IPS-18a (cell line): ENCODE data around the gene C3orf18.

ENCODE experiments used
- H3K27ac ChIP-seq: one replicate; pipeline ENCODE4 v1.5.1; 2013; ENCODE audit warnings: low read length
- H3K27me3 ChIP-seq: one replicate; pipeline ENCODE4 v1.6.1; 2013; ENCODE audit warnings: mild to moderate bottlenecking, low read length; ENCODE audit not compliant: control insufficient read depth, insufficient read depth
- H3K36me3 ChIP-seq: one replicate; pipeline ENCODE4 v1.6.1; 2013; ENCODE audit warnings: low read depth, low read length; ENCODE audit not compliant: control insufficient read depth
- H3K4me1 ChIP-seq: one replicate; pipeline ENCODE4 v1.6.1; 2013; ENCODE audit warnings: low read depth, low read length; ENCODE audit not compliant: control insufficient read depth
- H3K4me3 ChIP-seq: one replicate; pipeline ENCODE4 v1.5.1; 2013; ENCODE audit warnings: low read length
- H3K9ac ChIP-seq: one replicate; pipeline ENCODE4 v1.6.1; 2013; ENCODE audit warnings: mild to moderate bottlenecking, low read length, moderate library complexity
- H3K9me3 ChIP-seq: one replicate; pipeline ENCODE4 v1.6.1; 2013; ENCODE audit warnings: low read depth, low read length; ENCODE audit not compliant: control insufficient read depth

C3orf18 gene

DNA sequence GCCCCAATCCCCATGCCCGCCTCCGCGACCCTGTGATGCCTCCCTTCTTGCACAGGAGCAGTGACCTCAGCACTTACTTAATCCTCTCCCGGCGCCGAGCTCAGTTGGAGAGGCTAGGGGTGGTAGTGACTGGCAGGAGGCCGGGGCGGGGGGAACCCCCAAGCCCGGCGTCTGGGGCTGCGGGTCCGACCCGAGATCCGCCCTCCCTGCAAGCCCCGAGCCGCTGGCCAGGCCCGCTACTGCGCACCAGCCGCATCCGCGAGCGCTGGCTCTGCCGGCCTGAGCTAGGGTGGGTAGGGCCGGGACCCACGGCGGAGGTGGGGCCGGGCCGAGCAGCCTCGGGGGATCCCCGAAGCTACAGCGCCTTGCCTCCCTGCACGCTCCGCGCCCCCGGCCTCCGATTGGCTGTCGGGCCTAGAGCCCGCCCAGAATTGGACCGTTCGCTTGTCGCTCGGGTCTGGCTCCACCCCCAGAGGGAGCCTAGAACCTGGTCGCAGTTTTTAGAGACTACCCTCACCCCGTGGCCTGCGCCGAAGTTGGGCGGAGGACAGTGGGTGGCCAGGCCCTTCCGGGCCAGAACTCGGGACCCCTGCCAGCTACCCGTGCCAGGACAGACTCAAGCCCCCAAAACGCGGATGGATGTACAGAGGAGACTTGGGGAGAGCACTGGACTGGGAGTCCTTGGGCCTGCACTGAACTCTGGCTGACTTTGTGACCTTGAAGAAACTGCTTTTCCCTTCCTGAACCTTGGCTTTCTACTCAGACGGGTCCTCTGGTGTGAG, at the start of gene C3orf18:
TSS of gene C3orf18 (minus strand) at position 362 of the 782 bp plus-strand sequence. CDS start 2,048 bp downstream, outside the sequence.
- Histone ChIP-seq H3K27ac (no peak within 1 kb of the TSS), H3K9me3 (no peaks in the 10 kb centered on the region), H3K9ac (peak within 1 kb of the TSS; percentile 35), H3K36me3 (no peaks in the 10 kb centered on the region), H3K4me1 (peaks cover 6% of the 10 kb centered on the region), H3K27me3 (peaks cover 16% of the 10 kb centered on the region), H3K4me3 (peak within 1 kb of the TSS; percentile 60)

GRCh38 chr3:50616770-50617095, 49.2 kb upstream of the C3orf18 start:
- no peak overlapping the region for H3K9ac ChIP-seq
- H3K4me3 ChIP-seq = peak overlapping the region; percentile 69
- H3K36me3 ChIP-seq = no peaks in the 10 kb centered on the region
- H3K9me3 ChIP-seq = no peaks in the 10 kb centered on the region
- peaks cover 34% of the 10 kb centered on the region for H3K27me3 ChIP-seq
- peaks cover 13% of the 10 kb centered on the region for H3K4me1 ChIP-seq
- H3K27ac ChIP-seq = no peak overlapping the region

DNA sequence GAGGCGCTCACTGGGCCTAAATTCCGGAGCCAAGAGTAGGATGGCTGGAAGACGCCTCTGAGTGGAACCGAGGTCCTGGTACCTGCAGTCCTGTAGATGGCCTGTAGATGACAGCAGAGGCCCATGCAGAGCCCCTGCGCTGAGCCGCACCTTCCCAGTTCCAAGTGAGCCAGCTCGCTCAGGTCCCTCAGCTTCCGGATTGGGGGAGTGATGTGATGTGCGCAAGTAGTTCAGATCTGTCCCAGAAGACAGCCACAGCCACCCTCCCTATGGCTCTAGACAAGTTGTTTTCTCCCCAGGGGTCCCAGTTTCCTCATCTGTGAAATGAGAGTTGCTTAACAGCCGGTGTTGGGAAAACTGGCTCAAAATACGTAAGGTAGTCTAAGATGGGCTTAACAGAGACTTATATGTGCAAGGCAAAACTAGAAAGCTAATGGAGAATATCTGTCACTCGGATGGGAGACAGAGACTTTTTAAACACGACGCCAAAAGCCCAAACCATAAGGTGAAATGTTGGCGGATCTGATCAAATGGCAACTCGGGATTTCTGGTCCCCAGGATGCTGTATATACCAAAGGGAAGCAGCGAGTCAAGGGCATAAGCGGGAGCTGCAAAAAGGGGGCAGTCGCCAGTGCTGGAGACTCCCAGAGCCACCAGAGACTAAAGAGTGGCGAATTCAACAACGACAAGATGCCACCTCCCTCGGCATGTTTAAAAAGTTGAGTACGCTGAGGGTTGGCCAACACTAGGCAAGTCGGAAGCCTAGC, 48.6 kb upstream of the C3orf18 start:
- Histone ChIP-seq H3K27me3 (peaks cover 35% of the 10 kb centered on the region), H3K4me1 (peaks cover 13% of the 10 kb centered on the region), H3K9ac (no peak overlapping the region), H3K36me3 (no peaks in the 10 kb centered on the region), H3K9me3 (no peaks in the 10 kb centered on the region), H3K27ac (no peak overlapping the region), H3K4me3 (peak overlapping the region; percentile 69)

- H3K27me3 ChIP-seq = peaks cover 45% of the 10 kb centered on the region
- no peaks in the 10 kb centered on the region for H3K9me3 ChIP-seq
- H3K27ac ChIP-seq = no peak overlapping the region
- H3K9ac ChIP-seq = no peak overlapping the region
- H3K4me1 ChIP-seq = peaks cover 13% of the 10 kb centered on the region
- H3K36me3 ChIP-seq = no peaks in the 10 kb centered on the region
- no peak overlapping the region for H3K4me3 ChIP-seq
Measured at GRCh38 chr3:50615190-50615589, 47.6 kb upstream of the C3orf18 start.

GRCh38 chr3:50612970-50613846, 45.7 kb upstream of the C3orf18 start:
- Histone ChIP-seq H3K9ac (no peak overlapping the region), H3K27me3 (peaks cover 49% of the 10 kb centered on the region), H3K9me3 (no peaks in the 10 kb centered on the region), H3K27ac (no peak overlapping the region), H3K4me1 (peaks cover 13% of the 10 kb centered on the region), H3K36me3 (no peaks in the 10 kb centered on the region), H3K4me3 (no peak overlapping the region)

GRCh38 chr3:50612234-50612882, 44.8 kb upstream of the C3orf18 start:
- peak overlapping the region; percentile 21 for H3K9ac ChIP-seq
- H3K36me3 ChIP-seq = no peaks in the 10 kb centered on the region
- no peak overlapping the region for H3K27ac ChIP-seq
- H3K4me3 ChIP-seq = peak overlapping the region; percentile 63
- peaks cover 46% of the 10 kb centered on the region for H3K27me3 ChIP-seq
- peaks cover 7% of the 10 kb centered on the region for H3K4me1 ChIP-seq
- no peaks in the 10 kb centered on the region for H3K9me3 ChIP-seq

DNA sequence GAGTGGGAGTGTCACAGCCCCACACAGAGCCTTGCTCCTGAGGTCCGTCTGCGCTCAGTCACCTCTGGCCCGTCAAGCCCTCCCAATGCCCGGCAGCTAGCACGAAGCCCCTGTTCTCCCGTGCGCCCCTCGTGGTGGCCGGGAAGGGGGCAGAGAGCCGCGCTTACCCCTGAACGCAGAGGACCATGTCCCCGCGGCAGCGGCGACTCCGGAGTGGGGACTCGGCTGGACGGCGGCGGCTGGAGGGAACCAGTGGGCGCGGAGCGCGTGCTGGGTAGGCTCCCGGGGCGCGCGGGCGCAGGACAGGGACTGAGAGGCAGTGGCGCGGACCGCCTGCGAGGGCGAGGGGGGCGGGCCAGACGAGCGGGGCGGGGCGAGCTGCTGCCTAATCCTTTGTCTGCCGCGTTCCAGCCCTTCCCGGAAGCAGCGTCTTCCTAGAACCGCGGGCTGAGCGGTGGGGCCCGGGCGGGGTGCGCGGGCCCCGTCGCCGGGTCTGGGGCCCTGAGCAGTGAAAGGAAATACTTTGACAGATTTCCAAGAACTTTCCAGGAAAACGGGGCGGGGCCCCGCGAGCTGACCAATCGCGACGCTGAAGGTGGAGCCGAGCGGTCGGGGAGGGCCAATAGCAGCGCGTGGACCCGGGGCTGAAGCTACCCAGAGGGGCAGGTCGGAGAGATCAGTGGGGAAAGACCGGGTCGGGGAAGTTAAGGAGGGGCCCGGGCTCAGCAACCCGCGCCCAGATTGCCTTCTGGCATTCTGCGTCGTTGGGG, 44.1 kb upstream of the C3orf18 start, which contains the start of gene CISH:
TSS of gene CISH (minus strand) at position 311 of the 770 bp plus-strand sequence. CDS start at position 187, 124 bp downstream.
- H3K27me3 ChIP-seq = peaks cover 46% of the 10 kb centered on the region
- H3K9me3 ChIP-seq = no peaks in the 10 kb centered on the region
- H3K9ac ChIP-seq = peak within 1 kb of the TSS; percentile 47
- H3K4me1 ChIP-seq = peaks cover 7% of the 10 kb centered on the region
- no peaks in the 10 kb centered on the region for H3K36me3 ChIP-seq
- peak within 1 kb of the TSS; percentile 63 for H3K4me3 ChIP-seq
- no peak within 1 kb of the TSS for H3K27ac ChIP-seq

GRCh38 chr3:50610992-50611463, 43.5 kb upstream of the C3orf18 start:
- Histone ChIP-seq H3K27ac (no peak overlapping the region), H3K36me3 (no peaks in the 10 kb centered on the region)

GRCh38 chr3:50610181-50610971, 42.8 kb upstream of the C3orf18 start:
- H3K27ac ChIP-seq = no peak overlapping the region

More at GRCh38 chr3:50610992-50611463, 43.5 kb upstream of the C3orf18 start:
- Histone ChIP-seq H3K4me3 (peak overlapping the region; percentile 63), H3K4me1 (peaks cover 3% of the 10 kb centered on the region), H3K27me3 (peaks cover 40% of the 10 kb centered on the region), H3K9ac (peak overlapping the region; percentile 47), H3K9me3 (no peaks in the 10 kb centered on the region)

DNA sequence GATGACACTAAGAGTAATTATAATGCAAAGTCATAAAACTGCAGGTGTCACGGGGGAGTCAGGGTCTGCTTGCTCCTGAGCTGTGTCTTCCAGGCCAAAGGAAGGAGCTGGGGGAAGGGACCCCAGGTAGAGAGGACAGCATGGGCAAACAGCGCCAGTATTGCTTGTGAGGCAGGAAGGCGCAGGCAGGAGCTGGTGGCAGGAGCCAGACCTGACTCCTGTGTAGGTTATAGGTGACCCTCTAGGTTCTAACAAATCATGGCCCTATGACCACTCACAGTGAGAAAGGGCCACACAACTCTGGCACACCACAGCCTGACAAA, 42.2 kb upstream of the C3orf18 start:
- Histone ChIP-seq H3K4me1 (peaks cover 3% of the 10 kb centered on the region), H3K9me3 (no peaks in the 10 kb centered on the region), H3K27ac (no peak overlapping the region), H3K9ac (no peak overlapping the region), H3K27me3 (peaks cover 34% of the 10 kb centered on the region), H3K4me3 (no peak overlapping the region), H3K36me3 (no peaks in the 10 kb centered on the region)

More at GRCh38 chr3:50610181-50610971, 42.8 kb upstream of the C3orf18 start:
- H3K36me3 ChIP-seq = no peaks in the 10 kb centered on the region
- no peak overlapping the region for H3K9ac ChIP-seq
- peaks cover 38% of the 10 kb centered on the region for H3K27me3 ChIP-seq
- peaks cover 3% of the 10 kb centered on the region for H3K4me1 ChIP-seq
- peak overlapping the region; percentile 63 for H3K4me3 ChIP-seq
- no peaks in the 10 kb centered on the region for H3K9me3 ChIP-seq
